ENCODE measurements around the gene EVI5.
"Not testable (repeated sequence)": the region's sequence is repeated elsewhere in the genome, so short reads cannot be mapped to it uniquely, and the experiment has no call there.

The EVI5 gene

GRCh38 chr1:92747735-92748134 lies 37.2 kb downstream of the EVI5 start:
- DNase-seq = no peak

GRCh38 chr1:92746255-92746654 lies 38.7 kb downstream of the EVI5 start:
- DNase-seq = not testable (repeated sequence)

GRCh38 chr1:92743221-92743620 lies 41.7 kb downstream of the EVI5 start:
- DNase-seq = no peak

GRCh38 chr1:92739669-92740524 lies 45.0 kb downstream of the EVI5 start:
- DNase-seq = no peak

- DNase-seq = no peak
These were observed 48.5 kb downstream of the EVI5 start for GRCh38 chr1:92736395-92736794.

- DNase-seq = no peak
These were observed 54.4 kb downstream of the EVI5 start for GRCh38 chr1:92730476-92730875.

GRCh38 chr1:92728697-92729096 lies 56.2 kb downstream of the EVI5 start:
- DNase-seq = no peak

- not testable (repeated sequence) for DNase-seq
These were observed 61.2 kb downstream of the EVI5 start for GRCh38 chr1:92723713-92724112.

- DNase-seq = no peak
These were observed 63.0 kb downstream of the EVI5 start for GRCh38 chr1:92721886-92722285.

- DNase-seq = not testable (repeated sequence)
These were observed 63.8 kb downstream of the EVI5 start for GRCh38 chr1:92721157-92721556.

GRCh38 chr1:92715476-92715951 lies 69.4 kb downstream of the EVI5 start:
- not testable (repeated sequence) for DNase-seq

GRCh38 chr1:92713939-92714338 lies 71.0 kb downstream of the EVI5 start:
- DNase-seq = no peak

- DNase-seq = no peak
These were observed 73.3 kb downstream of the EVI5 start for GRCh38 chr1:92711473-92712165.

- DNase-seq = no peak
These were observed 75.2 kb downstream of the EVI5 start for GRCh38 chr1:92709738-92710137.

- DNase-seq = no peak
These were observed 76.4 kb downstream of the EVI5 start for GRCh38 chr1:92708368-92708950.

- DNase-seq = no peak
These were observed 77.2 kb downstream of the EVI5 start for GRCh38 chr1:92707709-92708108.

GRCh38 chr1:92707292-92707691 lies 77.6 kb downstream of the EVI5 start:
- DNase-seq = no peak

GRCh38 chr1:92705446-92705845 lies 79.5 kb downstream of the EVI5 start:
- DNase-seq = no peak

GRCh38 chr1:92701147-92701546 lies 83.8 kb downstream of the EVI5 start:
- no peak for DNase-seq

GRCh38 chr1:92698932-92699331 lies 86.0 kb downstream of the EVI5 start:
- DNase-seq = no peak

- no peak for DNase-seq
These were observed 89.8 kb downstream of the EVI5 start for GRCh38 chr1:92695104-92695503.

GRCh38 chr1:92691925-92692324 lies 93.0 kb downstream of the EVI5 start:
- DNase-seq = no peak

- no peak for DNase-seq
These were observed 94.5 kb downstream of the EVI5 start for GRCh38 chr1:92690212-92690906.

All from cortex of kidney (tissue), 1 donor.